Measurements from ENCODE around the gene FOXO6.

The FOXO6 gene

GRCh38 chr1:41411229-41411628, 50.0 kb downstream of the FOXO6 start:
- DNase-seq, result no peak

- DNase-seq, result no peak
Observed at GRCh38 chr1:41412748-41413147, 51.5 kb downstream of the FOXO6 start.

- no peak for DNase-seq
Observed at GRCh38 chr1:41413748-41414281, 52.6 kb downstream of the FOXO6 start.

- DNase-seq, result no peak
Observed at GRCh38 chr1:41414296-41414695, 53.1 kb downstream of the FOXO6 start.

- no peak for DNase-seq
Observed at GRCh38 chr1:41414716-41415306, 53.6 kb downstream of the FOXO6 start.

GRCh38 chr1:41416081-41416480, 54.8 kb downstream of the FOXO6 start:
- no peak for DNase-seq

- DNase-seq, result peak; percentile 67
Observed at GRCh38 chr1:41416552-41417334, 55.5 kb downstream of the FOXO6 start.

- DNase-seq, result no peak
Observed at GRCh38 chr1:41417335-41417682, 56.1 kb downstream of the FOXO6 start.

- DNase-seq, result no peak
Observed at GRCh38 chr1:41417746-41418145, 56.5 kb downstream of the FOXO6 start.

GRCh38 chr1:41418857-41419583, 57.8 kb downstream of the FOXO6 start:
- no peak for DNase-seq

GRCh38 chr1:41419584-41420295, 58.5 kb downstream of the FOXO6 start:
- no peak for DNase-seq

GRCh38 chr1:41420351-41420750, 59.1 kb downstream of the FOXO6 start:
- DNase-seq, result no peak

- DNase-seq, result no peak
Observed at GRCh38 chr1:41420860-41421259, 59.6 kb downstream of the FOXO6 start.

- DNase-seq, result no peak
Observed at GRCh38 chr1:41422306-41422705, 61.1 kb downstream of the FOXO6 start.

GRCh38 chr1:41423511-41424191, 62.4 kb downstream of the FOXO6 start:
- DNase-seq, result no peak

- DNase-seq, result no peak
Observed at GRCh38 chr1:41424581-41425118, 63.4 kb downstream of the FOXO6 start.

- DNase-seq, result no peak
Observed at GRCh38 chr1:41425369-41425768, 64.1 kb downstream of the FOXO6 start.

GRCh38 chr1:41426201-41426890, 65.1 kb downstream of the FOXO6 start:
- no peak for DNase-seq

- DNase-seq, result no peak
Observed at GRCh38 chr1:41427122-41427913, 66.1 kb downstream of the FOXO6 start.

- no peak for DNase-seq
Observed at GRCh38 chr1:41427916-41428737, 66.9 kb downstream of the FOXO6 start.
